ENCODE measurements around the gene ADGRV1.

ADGRV1 gene

DNA sequence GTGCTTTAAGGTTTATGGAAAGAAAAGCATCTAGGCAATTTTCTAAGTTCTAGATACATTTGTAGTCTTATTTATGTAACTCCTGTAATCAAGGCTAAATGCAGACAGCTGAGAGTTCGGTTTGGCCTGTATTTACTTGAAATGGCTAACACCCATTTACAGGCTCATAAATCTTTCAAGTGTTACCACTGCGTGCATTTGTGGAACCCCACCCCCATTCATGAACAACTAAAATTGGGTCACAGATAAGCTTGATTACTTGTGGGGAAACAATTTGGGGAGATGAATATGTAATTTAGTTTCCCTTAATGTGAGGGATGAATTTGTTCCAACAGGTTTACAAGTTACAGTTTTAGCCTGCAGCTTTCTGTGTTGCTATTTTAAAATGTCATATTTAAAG, 463.9 kb downstream of the ADGRV1 start:
- H3K4me3 Mint-ChIP-seq = no peak overlapping the region
- H3K27me3 Mint-ChIP-seq (ENCODE audit: low read depth) = no peaks in the 10 kb centered on the region
- no peak overlapping the region for H3K27ac Mint-ChIP-seq
- TF ChIP-seq, protein P1, sequence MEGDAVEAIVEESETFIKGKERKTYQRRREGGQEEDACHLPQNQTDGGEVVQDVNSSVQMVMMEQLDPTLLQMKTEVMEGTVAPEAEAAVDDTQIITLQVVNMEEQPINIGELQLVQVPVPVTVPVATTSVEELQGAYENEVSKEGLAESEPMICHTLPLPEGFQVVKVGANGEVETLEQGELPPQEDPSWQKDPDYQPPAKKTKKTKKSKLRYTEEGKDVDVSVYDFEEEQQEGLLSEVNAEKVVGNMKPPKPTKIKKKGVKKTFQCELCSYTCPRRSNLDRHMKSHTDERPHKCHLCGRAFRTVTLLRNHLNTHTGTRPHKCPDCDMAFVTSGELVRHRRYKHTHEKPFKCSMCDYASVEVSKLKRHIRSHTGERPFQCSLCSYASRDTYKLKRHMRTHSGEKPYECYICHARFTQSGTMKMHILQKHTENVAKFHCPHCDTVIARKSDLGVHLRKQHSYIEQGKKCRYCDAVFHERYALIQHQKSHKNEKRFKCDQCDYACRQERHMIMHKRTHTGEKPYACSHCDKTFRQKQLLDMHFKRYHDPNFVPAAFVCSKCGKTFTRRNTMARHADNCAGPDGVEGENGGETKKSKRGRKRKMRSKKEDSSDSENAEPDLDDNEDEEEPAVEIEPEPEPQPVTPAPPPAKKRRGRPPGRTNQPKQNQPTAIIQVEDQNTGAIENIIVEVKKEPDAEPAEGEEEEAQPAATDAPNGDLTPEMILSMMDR (IDR thresholded peaks at IDR 0.05; ENCODE audit: unreplicated experiment in 3 of 3) = no peak
- no peaks in the 10 kb centered on the region for H3K36me3 Mint-ChIP-seq (ENCODE audit: low read depth)
- no peaks in the 10 kb centered on the region for H3K9me3 Mint-ChIP-seq
- peaks cover 58% of the 10 kb centered on the region for H3K4me1 Mint-ChIP-seq

DNA sequence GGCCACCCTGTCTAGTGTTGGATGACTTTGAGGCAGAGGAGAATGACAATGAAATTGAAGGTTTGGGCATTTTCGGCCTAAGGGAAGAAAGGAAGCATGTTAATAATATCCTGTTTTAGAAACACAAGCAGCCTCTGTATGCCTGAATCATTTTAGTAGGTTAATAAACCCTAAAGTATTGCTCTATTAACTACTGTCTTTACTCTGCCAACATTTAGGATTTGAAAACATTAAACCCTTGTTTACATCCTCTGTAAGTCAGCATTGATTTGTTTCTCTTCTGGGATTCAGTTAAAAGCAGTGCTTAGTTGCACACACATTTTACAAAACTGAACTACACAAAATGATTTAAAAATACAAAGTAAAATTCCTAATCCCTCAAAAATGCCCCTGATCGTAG, 465.6 kb downstream of the ADGRV1 start:
- Mint-ChIP-seq H3K4me3 (no peak overlapping the region), H3K36me3 (ENCODE audit: low read depth) (no peaks in the 10 kb centered on the region), H3K27ac (peak overlapping the region; percentile 27 to 60 (median 53)), H3K27me3 (ENCODE audit: low read depth) (no peaks in the 10 kb centered on the region), H3K4me1 (peaks cover 62% of the 10 kb centered on the region), H3K9me3 (no peaks in the 10 kb centered on the region)
- TF ChIP-seq, protein P1 (IDR thresholded peaks at IDR 0.05; ENCODE audit: unreplicated experiment in 3 of 3) = no peak

DNA sequence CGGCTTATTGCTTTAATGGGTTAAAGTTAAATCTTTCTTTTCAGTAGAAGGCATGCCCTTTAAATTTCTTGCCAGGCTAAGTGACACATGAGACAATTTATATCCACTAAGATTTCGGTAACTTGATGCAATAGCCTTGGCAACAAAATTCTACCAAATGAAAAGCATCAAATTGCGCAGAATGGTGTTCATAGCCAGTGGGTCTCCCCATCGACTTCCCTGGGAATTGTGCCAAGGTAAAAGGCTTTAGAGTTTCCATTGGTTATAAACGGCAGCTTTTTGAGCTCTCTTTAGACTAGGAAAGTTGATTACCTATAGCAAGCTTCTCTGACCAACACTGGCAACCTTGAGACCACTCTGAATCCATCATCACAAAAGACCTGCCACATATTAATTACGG, 466.1 kb downstream of the ADGRV1 start:
- peaks cover 62% of the 10 kb centered on the region for H3K4me1 Mint-ChIP-seq
- no peaks in the 10 kb centered on the region for H3K27me3 Mint-ChIP-seq (ENCODE audit: low read depth)
- peak overlapping the region in 1 of 3 experiments; percentile 15 for H3K4me3 Mint-ChIP-seq
- no peaks in the 10 kb centered on the region for H3K36me3 Mint-ChIP-seq (ENCODE audit: low read depth)
- H3K9me3 Mint-ChIP-seq = no peaks in the 10 kb centered on the region
- TF ChIP-seq, protein P1 (IDR thresholded peaks at IDR 0.05; ENCODE audit: unreplicated experiment in 3 of 3) = no peak
- peak overlapping the region; percentile 6 to 60 (median 29) for H3K27ac Mint-ChIP-seq

DNA sequence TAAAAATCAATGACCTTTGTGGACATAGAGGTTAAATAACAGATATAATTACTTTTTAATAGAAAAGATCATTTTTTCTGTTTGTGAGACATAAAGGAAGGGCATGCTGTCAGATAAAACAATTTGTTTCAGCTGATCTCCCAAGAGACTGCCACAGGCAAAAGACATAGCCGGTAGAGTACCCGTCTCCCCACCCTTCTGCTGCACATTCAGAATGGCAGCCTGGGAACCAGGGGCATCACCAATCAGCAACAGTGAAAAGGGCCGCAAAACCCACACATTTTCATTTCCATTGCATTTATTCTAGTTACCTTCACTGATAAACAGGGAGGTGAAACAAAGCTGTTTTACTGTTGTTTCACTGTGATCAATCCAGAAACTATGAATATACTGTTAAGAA, 466.9 kb downstream of the ADGRV1 start:
- Mint-ChIP-seq H3K27ac (peak overlapping the region in 1 of 3 experiments; percentile 60), H3K4me1 (peaks cover 59% of the 10 kb centered on the region), H3K4me3 (no peak overlapping the region), H3K9me3 (no peaks in the 10 kb centered on the region), H3K27me3 (ENCODE audit: low read depth) (no peaks in the 10 kb centered on the region), H3K36me3 (ENCODE audit: low read depth) (no peaks in the 10 kb centered on the region)
- TF ChIP-seq, protein P1 (IDR thresholded peaks at IDR 0.05; ENCODE audit: unreplicated experiment in 3 of 3) = no peak

DNA sequence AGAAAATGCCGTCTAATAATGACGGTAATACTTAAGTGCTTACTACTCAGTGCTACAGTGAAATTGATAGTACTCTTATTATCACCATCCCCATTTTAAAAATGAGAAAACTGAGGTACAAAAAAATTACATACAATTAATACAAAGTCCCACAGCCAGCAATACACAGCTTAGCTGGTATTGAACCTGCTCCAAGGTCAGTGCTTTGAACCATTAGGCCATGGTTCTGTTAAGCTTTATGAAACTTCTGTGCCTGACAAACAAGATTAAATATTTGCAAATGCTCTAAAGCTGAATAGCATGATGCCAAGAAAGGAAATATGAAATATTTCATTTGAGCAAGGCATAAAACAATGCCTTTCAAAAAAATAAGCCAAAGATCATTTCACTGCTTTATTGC, 467.4 kb downstream of the ADGRV1 start:
- Mint-ChIP-seq H3K9me3 (no peaks in the 10 kb centered on the region), H3K27me3 (ENCODE audit: low read depth) (no peaks in the 10 kb centered on the region), H3K27ac (peak overlapping the region in 2 of 3 experiments; percentile 30 to 38), H3K36me3 (ENCODE audit: low read depth) (no peaks in the 10 kb centered on the region), H3K4me1 (peaks cover 58% of the 10 kb centered on the region), H3K4me3 (no peak overlapping the region)
- TF ChIP-seq, protein P1 (IDR thresholded peaks at IDR 0.05; ENCODE audit: unreplicated experiment in 3 of 3) = no peak

DNA sequence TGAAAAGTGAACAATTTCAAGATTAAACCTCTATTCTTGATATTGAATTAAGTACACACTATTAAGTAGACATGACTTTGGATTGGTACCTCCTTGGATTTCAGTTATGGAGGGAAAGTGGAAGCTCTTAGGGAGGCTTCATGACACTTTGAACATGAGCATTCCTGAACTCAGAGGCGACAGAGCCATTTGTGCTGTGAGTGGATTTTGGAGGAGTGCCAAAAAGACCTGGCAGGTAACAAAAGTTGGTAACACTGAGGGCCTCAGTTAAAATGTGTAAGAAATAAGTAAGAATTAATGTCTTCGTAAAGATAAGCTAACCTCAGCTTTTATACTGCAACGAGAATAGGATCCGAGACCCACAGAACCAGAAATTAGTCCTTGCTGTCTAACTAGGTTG, 467.9 kb downstream of the ADGRV1 start:
- Mint-ChIP-seq H3K4me3 (no peak overlapping the region), H3K27me3 (ENCODE audit: low read depth) (no peaks in the 10 kb centered on the region), H3K4me1 (peaks cover 56% of the 10 kb centered on the region), H3K9me3 (no peaks in the 10 kb centered on the region), H3K36me3 (ENCODE audit: low read depth) (no peaks in the 10 kb centered on the region), H3K27ac (peak overlapping the region in 2 of 3 experiments; percentile 30 to 38)
- TF ChIP-seq, protein P1 (IDR thresholded peaks at IDR 0.05; ENCODE audit: unreplicated experiment in 3 of 3) = no peak
